HG03378 (cell line): ENCODE measurements around the gene DNAH5.

Experiments
- ATAC-seq: cut with Tn5 transposase; IDR thresholded peaks from one replicate; pipeline ENCODE4 v1.9.1; 2021; ENCODE audit warnings: mild to moderate bottlenecking, moderate library complexity; ENCODE audit not compliant: unreplicated experiment

Gene DNAH5

GRCh38 chr5:13731121-13731628 is 213.3 kb downstream of the DNAH5 start:
- ATAC-seq, result no peak

GRCh38 chr5:13708906-13709305 is 235.6 kb downstream of the DNAH5 start:
- no peak for ATAC-seq

DNA sequence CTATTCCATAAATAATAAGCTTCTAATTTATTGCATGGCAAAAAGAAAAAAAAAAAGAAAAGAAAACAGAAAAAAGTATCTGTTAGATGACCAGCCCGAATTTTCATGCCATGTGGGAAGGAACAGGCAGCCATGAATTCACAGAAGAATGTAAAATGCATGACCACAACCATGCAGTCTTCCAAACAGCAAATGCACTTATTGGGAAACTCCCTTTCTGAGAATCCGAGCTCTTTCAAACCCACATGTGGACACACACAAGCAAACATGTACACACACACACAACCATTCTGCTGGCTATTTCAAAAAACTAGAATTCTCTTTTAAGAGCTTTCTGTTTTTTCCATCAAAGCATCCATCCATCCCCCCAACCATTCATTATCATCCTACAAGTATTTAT is 236.1 kb downstream of the DNAH5 start:
- ATAC-seq, result no peak

DNA sequence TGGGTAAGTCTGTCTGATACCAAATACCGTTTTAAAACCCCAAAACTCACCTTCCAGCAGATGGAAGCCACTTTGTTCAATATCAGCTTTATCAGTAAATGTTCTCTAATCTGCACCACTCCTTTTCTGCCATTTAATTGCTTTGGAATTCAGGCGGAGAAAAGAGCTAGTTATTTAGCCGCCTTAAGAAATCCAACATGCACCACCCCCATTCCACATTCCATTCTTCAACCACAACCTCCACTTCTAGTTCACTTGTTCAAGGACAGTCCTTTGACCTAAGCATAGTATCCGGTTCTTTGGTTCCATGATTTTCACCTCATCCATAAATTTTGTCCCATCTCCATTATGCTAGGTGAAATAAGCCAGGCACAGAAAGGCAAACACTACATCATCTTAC is 240.1 kb downstream of the DNAH5 start:
- ATAC-seq, result no peak

DNA sequence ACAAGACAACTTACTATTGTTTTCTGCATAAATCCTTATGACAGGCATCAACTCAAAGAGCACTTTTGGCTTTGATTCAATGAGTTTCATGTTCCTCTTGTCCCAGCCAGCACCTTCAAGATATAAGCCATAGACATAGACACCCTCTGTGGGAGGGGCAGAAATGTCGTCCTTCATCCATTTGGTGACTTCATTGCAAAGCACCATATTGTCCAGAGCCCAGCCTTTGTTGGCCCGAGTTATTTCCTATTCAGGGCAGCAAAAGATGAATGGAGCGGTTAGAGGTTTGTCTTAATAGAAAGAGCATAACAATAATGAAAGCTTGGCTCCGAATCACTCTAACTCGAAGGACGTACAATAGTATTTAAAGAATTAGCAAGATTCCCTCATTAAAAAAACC is 243.9 kb downstream of the DNAH5 start:
- no peak for ATAC-seq

DNA sequence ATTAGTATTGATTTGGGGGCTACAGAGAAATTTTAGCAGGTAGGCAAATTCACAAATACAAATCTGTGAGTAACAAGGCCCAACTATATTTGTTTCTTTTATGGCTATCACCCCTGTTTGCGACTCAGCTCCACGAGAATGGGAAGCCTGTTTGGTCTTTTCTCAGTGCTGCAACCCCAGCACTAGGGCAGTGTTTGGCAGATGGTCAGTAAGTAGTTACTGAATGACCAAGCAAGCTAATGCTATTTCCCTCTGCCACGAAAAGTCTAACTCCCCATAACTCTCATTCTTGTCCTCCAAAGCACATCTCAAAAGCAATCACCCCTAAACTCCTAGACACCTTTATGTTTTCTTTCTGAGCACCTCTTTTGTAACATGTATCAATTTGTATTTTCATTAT is 245.6 kb downstream of the DNAH5 start:
- no peak for ATAC-seq

DNA sequence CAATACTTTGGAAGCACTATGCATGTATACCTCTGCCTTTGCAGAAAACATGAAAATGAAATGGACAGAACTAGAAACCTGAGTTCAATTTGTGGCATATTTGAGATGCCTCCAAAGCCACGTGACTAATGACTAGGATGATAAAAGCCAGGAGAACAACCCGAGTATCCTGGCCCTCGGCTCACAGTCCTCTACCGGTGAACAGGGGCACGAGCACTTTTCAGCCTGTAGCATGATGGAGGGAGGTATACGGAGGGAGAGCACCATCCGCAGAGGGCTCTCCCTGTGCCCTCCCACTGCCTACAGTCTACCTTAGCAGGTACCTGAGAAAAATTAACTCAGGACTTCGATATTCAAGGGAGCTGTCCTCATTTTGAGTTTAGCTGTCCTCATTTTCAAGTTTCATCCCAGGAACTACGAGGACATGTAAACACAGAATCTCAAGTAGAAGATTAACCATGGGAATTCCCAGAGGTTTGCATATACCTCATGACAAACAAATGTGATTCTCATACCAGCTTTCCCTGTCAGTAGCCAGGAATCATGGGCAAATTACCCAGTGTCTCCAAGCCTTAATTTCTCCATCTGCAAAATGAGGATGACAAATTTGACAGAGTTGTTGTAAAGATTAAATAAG is 249.3 kb downstream of the DNAH5 start:
- no peak for ATAC-seq

DNA sequence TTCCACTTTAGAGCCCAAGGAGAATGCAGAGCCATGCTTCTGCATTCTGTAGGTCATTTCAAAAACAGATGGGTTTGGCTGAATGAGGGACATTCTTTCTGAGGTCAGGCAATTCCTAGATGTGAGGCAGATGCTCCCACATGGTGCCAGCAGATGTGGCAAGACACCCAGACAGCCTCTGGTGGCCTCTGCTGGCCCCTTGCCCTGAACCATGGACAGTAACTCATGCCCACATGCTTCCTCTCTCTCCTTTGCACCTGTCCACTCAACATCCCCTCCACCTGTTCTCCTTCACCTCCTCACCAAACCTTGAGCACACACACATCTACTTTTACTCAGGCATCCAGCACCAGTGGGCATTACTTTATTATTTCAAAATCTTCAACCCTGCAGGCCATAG is 252.3 kb downstream of the DNAH5 start:
- no peak for ATAC-seq

DNA sequence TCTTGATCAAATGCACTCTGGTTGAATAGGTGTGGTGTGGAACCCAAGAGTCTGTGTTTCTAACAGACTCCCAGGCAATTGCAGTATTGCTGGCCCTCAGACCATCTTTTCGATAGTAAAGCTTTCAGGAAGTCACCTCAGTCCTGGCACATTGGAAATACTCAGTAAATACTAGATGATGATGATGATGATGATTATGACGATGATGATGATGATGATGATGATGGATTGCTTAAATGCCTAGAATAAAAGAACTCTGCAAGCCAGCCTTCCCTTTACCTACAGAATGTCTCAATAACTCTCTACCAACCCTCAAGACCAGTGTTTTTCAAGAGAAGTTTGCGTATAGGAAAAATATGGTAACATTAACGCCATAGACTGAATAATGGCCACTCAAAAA is 268.0 kb downstream of the DNAH5 start:
- no peak for ATAC-seq

DNA sequence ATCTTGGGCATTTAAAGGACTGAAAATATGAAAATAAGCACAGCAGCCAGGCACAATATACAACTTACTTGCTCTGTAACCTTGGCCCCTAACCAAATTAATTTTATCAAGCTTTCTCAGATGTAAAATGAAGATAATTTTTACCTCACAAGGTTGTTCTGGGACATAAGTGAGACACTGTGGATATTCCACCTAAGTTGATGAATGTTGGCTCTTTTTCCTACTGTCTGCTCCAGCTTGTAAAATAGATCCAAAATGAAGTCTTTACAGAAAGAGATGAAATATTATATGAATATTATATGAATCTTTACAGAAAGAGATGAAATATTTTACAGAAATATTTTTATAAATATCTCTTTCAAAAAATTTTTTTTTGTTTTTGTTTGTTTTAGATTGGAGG is 270.1 kb downstream of the DNAH5 start:
- no peak for ATAC-seq

DNA sequence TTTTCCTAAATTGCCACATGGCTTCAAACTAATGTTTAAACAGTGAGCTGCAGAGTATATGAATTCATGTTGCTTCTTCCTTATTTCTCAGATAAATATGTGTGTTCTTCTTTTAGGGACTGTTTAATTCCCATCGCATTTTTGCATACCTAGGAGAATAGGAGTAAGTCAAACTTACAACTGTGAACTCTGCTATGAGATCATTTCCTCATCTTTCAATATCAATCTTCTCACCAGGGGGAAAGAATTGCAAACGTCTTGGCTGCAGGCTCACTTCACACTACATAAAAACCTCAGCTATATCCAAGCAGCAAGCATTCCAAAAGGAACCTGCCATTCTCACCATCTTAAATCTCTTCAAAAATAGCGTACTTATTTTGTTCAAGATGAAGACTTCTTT is 271.0 kb downstream of the DNAH5 start:
- no peak for ATAC-seq

- ATAC-seq, result no peak
Observed at GRCh38 chr5:13664377-13664776, 280.1 kb downstream of the DNAH5 start.

DNA sequence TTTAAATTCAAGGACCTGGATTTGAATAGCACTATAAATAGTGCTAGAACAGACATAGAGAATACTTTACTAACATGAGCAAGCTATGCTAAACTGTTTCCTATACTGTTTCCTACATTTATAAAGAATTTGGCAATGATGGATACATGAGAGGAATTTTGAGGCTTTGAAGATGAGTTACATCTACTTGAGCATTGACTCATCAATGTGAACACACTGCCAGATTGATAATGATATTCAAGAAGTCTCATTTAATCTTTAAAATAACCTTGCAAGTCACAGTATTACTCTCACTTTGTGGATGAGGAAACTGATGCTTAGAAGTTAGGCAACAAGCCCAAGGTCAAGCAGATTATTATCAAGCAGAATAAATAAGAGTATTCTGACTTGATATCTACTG is 281.9 kb downstream of the DNAH5 start:
- ATAC-seq, result no peak

GRCh38 chr5:13661272-13661671 is 283.2 kb downstream of the DNAH5 start:
- ATAC-seq, result no peak

DNA sequence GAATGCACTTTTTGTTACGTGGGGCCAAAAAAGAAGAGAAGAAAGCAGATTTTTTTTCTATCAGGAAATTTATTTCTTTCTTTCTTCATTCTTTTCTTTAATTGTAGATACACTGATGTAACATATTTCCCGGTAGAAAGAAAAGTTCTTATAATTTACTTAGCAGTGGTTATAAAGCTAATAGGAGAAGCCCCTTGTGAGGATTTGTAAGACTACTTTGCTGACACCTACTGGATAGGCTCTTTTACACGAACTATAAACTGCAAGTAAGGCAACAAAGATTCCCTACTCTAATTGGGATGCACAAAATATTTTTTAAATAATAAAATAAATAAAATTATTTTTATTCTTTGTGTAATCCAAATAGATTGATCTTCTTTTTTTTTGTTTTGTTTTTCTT is 284.4 kb downstream of the DNAH5 start:
- ATAC-seq, result no peak

- ATAC-seq, result no peak
Observed at GRCh38 chr5:13659391-13659790, 285.1 kb downstream of the DNAH5 start.

- no peak for ATAC-seq
Observed at GRCh38 chr5:13658761-13659160, 285.7 kb downstream of the DNAH5 start.

DNA sequence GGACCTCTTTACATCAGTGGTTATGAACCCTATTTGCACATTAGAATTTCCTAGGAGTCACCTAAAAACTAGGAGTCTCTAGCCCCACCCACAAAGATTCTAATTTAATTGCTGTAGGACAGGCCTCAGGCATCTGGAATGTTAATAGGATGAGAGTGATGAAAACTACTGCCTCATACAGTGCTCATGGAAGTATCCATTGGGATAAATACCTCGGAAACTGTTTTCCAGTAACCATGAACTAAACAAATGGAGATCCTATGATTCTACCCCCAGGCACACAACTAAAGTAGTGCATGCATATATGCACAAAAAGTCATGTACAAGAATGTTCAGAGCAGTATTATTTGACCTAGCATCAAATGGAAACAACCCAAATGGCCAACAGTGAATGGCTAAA is 286.3 kb downstream of the DNAH5 start:
- ATAC-seq, result no peak

DNA sequence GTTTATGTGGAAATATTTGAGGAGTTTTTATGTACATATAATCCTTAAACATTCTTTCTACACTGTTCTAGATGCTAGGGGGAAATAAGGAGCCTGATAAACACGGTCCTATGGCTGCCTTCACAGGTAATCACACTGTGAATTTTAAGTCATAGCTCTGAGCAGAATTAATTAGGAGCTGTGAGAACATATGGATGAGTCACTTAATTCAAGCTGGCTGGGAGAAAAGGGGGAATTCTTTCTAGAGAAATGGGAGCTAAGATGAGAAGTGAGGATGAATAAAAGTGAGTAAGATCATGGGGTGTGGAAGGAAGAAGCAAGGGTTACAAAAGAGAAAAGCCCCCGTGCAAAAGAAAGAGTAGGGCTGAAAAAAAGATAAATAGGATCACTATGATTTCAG is 290.8 kb downstream of the DNAH5 start:
- ATAC-seq, result no peak

DNA sequence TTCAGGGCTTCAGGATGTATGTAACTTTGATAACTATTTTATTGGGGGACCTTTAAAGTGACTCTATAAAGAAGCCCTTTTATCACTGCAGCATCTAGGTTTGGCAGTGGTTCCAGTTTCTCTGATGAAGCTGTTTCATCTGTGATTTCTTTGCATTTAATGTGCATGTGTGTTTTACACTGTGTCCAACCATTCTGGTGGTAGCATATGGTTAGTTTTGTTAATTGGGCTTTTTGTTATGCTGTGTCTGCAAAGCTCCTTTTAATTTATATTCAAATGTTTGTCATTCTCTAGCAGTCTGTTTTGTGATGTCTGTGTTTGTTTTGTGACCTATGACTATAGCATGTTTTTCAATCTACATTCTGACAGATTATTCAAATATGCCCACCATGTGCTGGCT is 294.8 kb downstream of the DNAH5 start:
- ATAC-seq, result no peak

DNA sequence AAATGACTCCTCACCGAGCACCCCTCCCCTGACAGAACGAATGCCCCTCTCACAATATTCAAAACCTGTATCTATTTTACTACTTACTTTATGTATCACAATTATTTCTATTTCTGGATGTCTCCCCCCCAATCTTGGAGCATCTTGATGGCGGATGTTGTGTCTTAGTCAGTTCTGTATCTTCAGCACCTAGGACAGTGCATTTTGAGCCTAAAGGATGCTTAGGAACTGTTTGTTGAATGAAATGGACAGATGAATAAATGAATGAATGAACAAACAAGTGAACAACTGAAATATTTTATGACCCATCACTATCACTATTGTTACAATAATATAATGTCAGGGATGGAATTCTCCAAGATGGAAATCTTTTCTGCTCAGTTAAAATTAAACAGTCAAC is 295.7 kb downstream of the DNAH5 start:
- ATAC-seq, result no peak

- ATAC-seq, result no peak
Observed at GRCh38 chr5:13643734-13644133, 300.8 kb downstream of the DNAH5 start.

DNA sequence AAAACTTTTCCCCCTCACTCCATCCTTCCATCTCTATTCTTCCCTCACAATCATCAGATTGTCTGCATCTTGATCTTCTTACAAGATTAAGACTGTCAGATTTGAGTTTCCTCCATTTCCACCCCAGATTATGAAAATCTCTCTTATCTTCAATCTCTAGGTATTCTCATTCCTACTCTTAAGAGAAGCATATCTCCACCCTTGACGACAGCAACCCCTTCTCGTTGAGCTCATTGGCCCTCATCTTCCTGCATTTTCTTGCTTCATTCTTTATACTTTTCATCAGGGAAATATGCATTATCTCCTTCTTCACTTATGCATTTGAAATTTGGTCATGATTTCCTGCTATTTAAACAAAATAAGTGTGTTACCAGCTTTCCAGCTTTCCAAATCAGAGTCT is 301.3 kb downstream of the DNAH5 start:
- no peak for ATAC-seq
